GM12878 (cell line): ENCODE measurements around the gene RSBN1L. TPM values are rescaled to one million over a fixed set of nuclear protein-coding genes. Genes with fewer than 3 reads are reported as not detected.

Experiments
- ATAC-seq: fragments of 200-7000 bp; cut with Tn5 transposase; 3 replicates; pipeline ENCODE4 v1.9.1; 2020; ENCODE audit warnings: mild to moderate bottlenecking, moderate library complexity
- BruUV-seq: library from RNA; stranded (reverse); fragments of 400-500 nt; replicated peaks from 2 replicates; lab custom pipeline; 2021; lab: Mats Ljungman, UMichigan
- CTCF ChIA-PET: fragments of 300-600 bp; sonication (Branson Sonifier 250); formaldehyde crosslinking; extraction: SDS; loops from one replicate; lab custom pipeline; 2021; ENCODE audit warnings: inconsistent platforms; lab: Yijun Ruan, JAX
- POLR2A ChIA-PET: fragments of 350-600 bp; formaldehyde crosslinking; extraction: SDS; loops from one replicate; lab custom pipeline; 2021; ENCODE audit warnings: inconsistent platforms; lab: Charles Lee
- RAD21 ChIA-PET: fragments of 300-600 bp; sonication (Branson Sonifier 250); formaldehyde crosslinking; loops from one replicate; lab custom pipeline; 2023; ENCODE audit warnings: antibody characterized with exemption; ENCODE audit not compliant: unreplicated experiment; lab: Charles Lee
- SMC1A ChIA-PET: fragments of 300-600 bp; sonication (Branson Sonifier 250); formaldehyde crosslinking; loops from one replicate; lab custom pipeline; 2023; ENCODE audit not compliant: unreplicated experiment, uncharacterized antibody; lab: Charles Lee
- DNase-seq: peaks from one replicate; pipeline ENCODE4 v3.0.0-alpha.2; 2011; ENCODE audit warnings: low read depth, low spot score
- FAIRE-seq: peaks from 3 replicates; lab custom pipeline; 2011; peaks lifted over from hg19 to GRCh38; lab: Jason Lieb, UNC
- H2AFZ ChIP-seq: 2 replicates; pipeline ENCODE4 v1.6.0; 2011; ENCODE audit warnings: low read depth, low read length, control low read depth; ENCODE audit not compliant: control insufficient read depth
- H3K27ac ChIP-seq: 2 replicates; pipeline ENCODE4 v1.5.1; 2011; ENCODE audit warnings: control low read depth; ENCODE audit not compliant: control insufficient read depth, insufficient read depth
- H3K27me3 ChIP-seq, 2 experiments: replicated peaks in 1 of 2; 2 replicates each; pipeline versions ENCODE4 v1.6.0 to v1.6.1; 2011; ENCODE audit warnings: low read length in 1 of 2; ENCODE audit not compliant: control insufficient read depth in 2 of 2, insufficient read depth in 2 of 2
- H3K36me3 ChIP-seq, 2 experiments: 2 replicates each; pipeline ENCODE4 v1.5.1; 2011; ENCODE audit warnings: low read length in 1 of 2; ENCODE audit not compliant: control insufficient read depth in 2 of 2, insufficient read depth in 2 of 2
- H3K4me1 ChIP-seq: 2 replicates; pipeline ENCODE4 v1.6.1; 2011; ENCODE audit warnings: mild to moderate bottlenecking, low read length, moderate library complexity, mixed read lengths; ENCODE audit not compliant: control insufficient read depth, insufficient read depth
- H3K4me2 ChIP-seq: 2 replicates; pipeline ENCODE4 v1.6.0; 2011; ENCODE audit warnings: control low read depth; ENCODE audit not compliant: control insufficient read depth, insufficient read depth
- H3K4me3 ChIP-seq: fragments of 200-600 bp; sonication (generic); 2 replicates; pipeline ENCODE4 v1.5.1; 2016
- H3K79me2 ChIP-seq: 2 replicates; pipeline ENCODE4 v1.6.0; 2011; ENCODE audit warnings: low read length; ENCODE audit not compliant: control insufficient read depth, insufficient read depth
- H3K9ac ChIP-seq: 2 replicates; pipeline ENCODE4 v1.8.0; 2011; ENCODE audit warnings: low read length, control low read depth, mixed read lengths; ENCODE audit not compliant: control insufficient read depth, insufficient read depth
- H3K9me3 ChIP-seq: replicated peaks from 3 replicates; pipeline ENCODE4 v1.5.1; 2011; ENCODE audit warnings: mild to moderate bottlenecking, low read length; ENCODE audit not compliant: control insufficient read depth, insufficient read depth
- H4K20me1 ChIP-seq: 2 replicates; pipeline ENCODE4 v1.6.0; 2011; ENCODE audit not compliant: control insufficient read depth, insufficient read depth
- CHD1 ChIP-seq: IDR thresholded peaks from 2 replicates; pipeline ENCODE4 v1.6.1; 2012; ENCODE audit warnings: low read depth, low read length, improper control_type of control experiment
- GABPA ChIP-seq: IDR thresholded peaks from 2 replicates; pipeline ENCODE4 v1.6.1; 2014; ENCODE audit warnings: antibody characterized with exemption, low read depth, mild to moderate bottlenecking, inconsistent platforms
- IKZF1 ChIP-seq: fragments of 450-650 bp; conservative IDR thresholded peaks from 2 replicates; pipeline ENCODE4 v1.6.1; 2017; ENCODE audit warnings: antibody characterized with exemption, mild to moderate bottlenecking
- RUNX3 ChIP-seq: IDR thresholded peaks from 2 replicates; pipeline ENCODE4 v1.6.1; 2012; ENCODE audit warnings: low read length, inconsistent platforms
- WGBS: methylation state at CpG from one replicate; pipeline ENCODE4 v1.1.6; 2016; ENCODE audit warnings: low lambda C conversion rate; ENCODE audit not compliant: insufficient replicate concordance, insufficient coverage; ENCODE audit errors: missing lambda C conversion rate; 5-methylcytosine and 5-hydroxymethylcytosine counted together
- in situ Hi-C: fragments of 300-500 bp; cut with MboI; formaldehyde crosslinking; loops from 9 replicates; pipeline ENCODE4 v1.14.3; 2018; ENCODE audit warnings: mixed read lengths
- intact Hi-C: fragments of 100-400 bp; cut with micrococcal nuclease; formaldehyde crosslinking; loops from one replicate; pipeline ENCODE4 v1.14.2; 2022; ENCODE audit not compliant: unreplicated experiment
- polyA plus RNA-seq, 11 experiments: library from polyadenylated mRNA; depleted of rRNA in 4 of 11; unstranded in 6 of 11; stranded (reverse) in 5 of 11; fragments of >200 nt; fragmentation: Nextera tagmentation in 4 of 11; fragmentation: Illumina TruSeq in 1 of 11; extraction: Ambion mirVana in 4 of 11; extraction: Trizol in 1 of 11; gene quantifications; 1 replicate in 1 of 11; 2 replicates in 10 of 11; pipeline versions ENCODE4 v1.2.1 to v1.2.3, GENCODE V29; 2011 to 2016; ENCODE audit warnings: inconsistent platforms in 2 of 11, missing spikeins in 2 of 11, low read depth in 1 of 11
- total RNA-seq, 4 experiments: library from RNA; depleted of rRNA in 3 of 4; stranded (reverse); fragments of >200 nt in 3 of 4; fragmentation: Illumina TruSeq in 1 of 4; extraction: Trizol in 1 of 4; gene quantifications; 2 replicates each; pipeline versions ENCODE4 v1.2.1 to v1.2.3, GENCODE V29; 2013 to 2021
- TF ChIP-seq, protein P1 (sequence below): fragments of 450-650 bp; IDR thresholded peaks from 2 replicates; pipeline ENCODE4 v1.6.1; 2017; ENCODE audit warnings: low read depth, mild to moderate bottlenecking, moderate library complexity
- TF ChIP-seq, protein P2 (sequence below): fragments of 450-650 bp; formaldehyde crosslinking; IDR thresholded peaks from 2 replicates; pipeline ENCODE4 v1.5.0; 2022; ENCODE audit warnings: mild to moderate bottlenecking, missing genetic modification characterization

RSBN1L gene
- total and polyA plus RNA-seq, 10 of the 15 experiments (the other 5 are each of a cell fraction or from before 2014, with no cell fraction given): 4.5 to 23.7 (median 10.3) TPM

GRCh38 chr7:77687747-77688144, 8.5 kb upstream of the RSBN1L start:
- no peak for FAIRE-seq
- peak overlapping the region; percentile 55 for H3K4me2 ChIP-seq
- no peaks in the 10 kb centered on the region for H4K20me1 ChIP-seq
- H2AFZ ChIP-seq: no peak overlapping the region
- RAD21 ChIA-PET: interaction anchor here (1.6 to 2.2 kb wide), 2 partner anchors 11 to 30 kb away, joined by 4 to 9 read pairs; no protein-coding TSS in a partner anchor
- peaks cover 7% of the 10 kb centered on the region; the same call in 1 of the 2 replicates for H3K4me1 ChIP-seq
- 0% methylated on average over 1 of the region's 1 CpG for WGBS
- CTCF ChIA-PET: interaction anchor here (0.6 to 2.4 kb wide), 4 partner anchors 12 to 68 kb away, joined by 3 to 7 read pairs (median 3); no protein-coding TSS in a partner anchor
- no peak for DNase-seq
- H3K27me3 ChIP-seq: no peaks in the 10 kb centered on the region
- intact Hi-C loops: no loop called here
- POLR2A ChIA-PET: interaction anchor here (1.4 to 2.7 kb wide), 2 partner anchors 9 to 14 kb away, joined by 5 to 12 read pairs; partner anchors contain the start of gene RSBN1L
- no peak overlapping the region for H3K9ac ChIP-seq
- no peaks in the 10 kb centered on the region; the same call in 1 of the 2 replicates for H3K79me2 ChIP-seq
- no peaks in the 10 kb centered on the region for H3K9me3 ChIP-seq
- H3K4me3 ChIP-seq: no peak overlapping the region
- BruUV-seq: no TSS peak
- SMC1A ChIA-PET: interaction anchor here (1.0 to 1.8 kb wide), 10 partner anchors 10 to 123 kb away, joined by 3 to 15 read pairs (median 3); no protein-coding TSS in a partner anchor
- in situ Hi-C loops: no loop called here
- no peaks in the 10 kb centered on the region for H3K36me3 ChIP-seq
- TF ChIP-seq IKZF1 (0 out of 2 replicates have a peak, but pooled peaks have one; percentile 38), CHD1 (no peak), GABPA (no peak), RUNX3 (peak; percentile 56)
- TF ChIP-seq, protein P1, sequence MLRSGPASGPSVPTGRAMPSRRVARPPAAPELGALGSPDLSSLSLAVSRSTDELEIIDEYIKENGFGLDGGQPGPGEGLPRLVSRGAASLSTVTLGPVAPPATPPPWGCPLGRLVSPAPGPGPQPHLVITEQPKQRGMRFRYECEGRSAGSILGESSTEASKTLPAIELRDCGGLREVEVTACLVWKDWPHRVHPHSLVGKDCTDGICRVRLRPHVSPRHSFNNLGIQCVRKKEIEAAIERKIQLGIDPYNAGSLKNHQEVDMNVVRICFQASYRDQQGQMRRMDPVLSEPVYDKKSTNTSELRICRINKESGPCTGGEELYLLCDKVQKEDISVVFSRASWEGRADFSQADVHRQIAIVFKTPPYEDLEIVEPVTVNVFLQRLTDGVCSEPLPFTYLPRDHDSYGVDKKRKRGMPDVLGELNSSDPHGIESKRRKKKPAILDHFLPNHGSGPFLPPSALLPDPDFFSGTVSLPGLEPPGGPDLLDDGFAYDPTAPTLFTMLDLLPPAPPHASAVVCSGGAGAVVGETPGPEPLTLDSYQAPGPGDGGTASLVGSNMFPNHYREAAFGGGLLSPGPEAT: 0 out of 2 replicates have a peak, but pooled peaks have one; percentile 15
- TF ChIP-seq, protein P2, sequence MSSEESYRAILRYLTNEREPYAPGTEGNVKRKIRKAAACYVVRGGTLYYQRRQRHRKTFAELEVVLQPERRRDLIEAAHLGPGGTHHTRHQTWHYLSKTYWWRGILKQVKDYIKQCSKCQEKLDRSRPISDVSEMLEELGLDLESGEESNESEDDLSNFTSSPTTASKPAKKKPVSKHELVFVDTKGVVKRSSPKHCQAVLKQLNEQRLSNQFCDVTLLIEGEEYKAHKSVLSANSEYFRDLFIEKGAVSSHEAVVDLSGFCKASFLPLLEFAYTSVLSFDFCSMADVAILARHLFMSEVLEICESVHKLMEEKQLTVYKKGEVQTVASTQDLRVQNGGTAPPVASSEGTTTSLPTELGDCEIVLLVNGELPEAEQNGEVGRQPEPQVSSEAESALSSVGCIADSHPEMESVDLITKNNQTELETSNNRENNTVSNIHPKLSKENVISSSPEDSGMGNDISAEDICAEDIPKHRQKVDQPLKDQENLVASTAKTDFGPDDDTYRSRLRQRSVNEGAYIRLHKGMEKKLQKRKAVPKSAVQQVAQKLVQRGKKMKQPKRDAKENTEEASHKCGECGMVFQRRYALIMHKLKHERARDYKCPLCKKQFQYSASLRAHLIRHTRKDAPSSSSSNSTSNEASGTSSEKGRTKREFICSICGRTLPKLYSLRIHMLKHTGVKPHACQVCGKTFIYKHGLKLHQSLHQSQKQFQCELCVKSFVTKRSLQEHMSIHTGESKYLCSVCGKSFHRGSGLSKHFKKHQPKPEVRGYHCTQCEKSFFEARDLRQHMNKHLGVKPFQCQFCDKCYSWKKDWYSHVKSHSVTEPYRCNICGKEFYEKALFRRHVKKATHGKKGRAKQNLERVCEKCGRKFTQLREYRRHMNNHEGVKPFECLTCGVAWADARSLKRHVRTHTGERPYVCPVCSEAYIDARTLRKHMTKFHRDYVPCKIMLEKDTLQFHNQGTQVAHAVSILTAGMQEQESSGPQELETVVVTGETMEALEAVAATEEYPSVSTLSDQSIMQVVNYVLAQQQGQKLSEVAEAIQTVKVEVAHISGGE (CRISPR knock-in tag): no peak
- no peak overlapping the region for H3K27ac ChIP-seq
- peak; percentile 84 for ATAC-seq
